ENCODE results near the gene AGER. TPM values are rescaled to one million over a fixed set of nuclear protein-coding genes. Genes with fewer than 3 reads are reported as not detected.
"Not testable (repeated sequence)": the region's sequence is repeated elsewhere in the genome, so short reads cannot be mapped to it uniquely, and the experiment has no call there.

Gene AGER
- total and polyA plus RNA-seq, 2 donors (not counting 3 experiments of a cell fraction or from before 2014, with no cell fraction given) = 5.1 to 18.5 TPM

GRCh38 chr6:32146287-32146686 lies 37.8 kb downstream of the AGER start:
- Histone ChIP-seq H3K27me3 (ENCODE audit: control insufficient read depth in 2 of 2, insufficient read depth in 2 of 2, low read length in 2 of 2) (peaks cover 20 to 29% of the 10 kb centered on the region in 2 experiments), H4K20me1 (replicated peaks; ENCODE audit: control insufficient read depth, extremely low read depth, insufficient read depth, low read length) (no peaks in the 10 kb centered on the region), H3K9ac (replicated peaks; ENCODE audit: extremely low read depth, insufficient read depth, low read length) (no peak overlapping the region), H2AFZ (ENCODE audit: low read depth, low read length) (no peak overlapping the region), H3K4me1 (ENCODE audit: control insufficient read depth, extremely low read depth, insufficient read depth, low read length) (peaks cover 3% of the 10 kb centered on the region), H3K9me3 (replicated peaks; ENCODE audit: control insufficient read depth, insufficient read depth, low read length) (no peaks in the 10 kb centered on the region), H3K4me3 (replicated peaks in 1 of 3; ENCODE audit: insufficient read depth in 1 of 3, low read depth in 1 of 3, low read length in 3 of 3) (no peak overlapping the region), H3K4me2 (ENCODE audit: insufficient read depth, low read length) (no peak overlapping the region), H3K79me2 (ENCODE audit: control insufficient read depth, insufficient read depth, low read length) (no peaks in the 10 kb centered on the region), H3K9me1 (replicated peaks; ENCODE audit: control insufficient read depth, extremely low read depth, insufficient read depth, low read length) (no peaks in the 10 kb centered on the region), H3K36me3 (ENCODE audit: control insufficient read depth in 2 of 2, extremely low read depth in 1 of 2, insufficient read depth in 2 of 2, low read length in 2 of 2) (no peaks in the 10 kb centered on the region), H3K27ac (ENCODE audit: insufficient read depth, low read depth, low read length) (no peak overlapping the region)
- TF ChIP-seq EZH2 (IDR thresholded peaks at IDR 0.05; ENCODE audit: borderline replicate concordance, low read depth, low read length, severe bottlenecking) (no peak), FOS (IDR thresholded peaks at IDR 0.05; ENCODE audit: borderline replicate concordance, insufficient read depth, low read length) (no peak), CTCF (IDR thresholded peaks at IDR 0.05; ENCODE audit: extremely low read depth in 1 of 2, insufficient read depth in 1 of 2, low read depth in 1 of 2, low read length in 2 of 2) (no peak), GATA2 (IDR thresholded peaks at IDR 0.05; ENCODE audit: insufficient read depth, insufficient read length, low read depth, low read length) (no peak), JUN (IDR thresholded peaks at IDR 0.05; ENCODE audit: borderline replicate concordance, insufficient read depth, insufficient read length, low read depth) (no peak), POLR2AphosphoS5 (IDR thresholded peaks at IDR 0.05; ENCODE audit: insufficient read depth, low read depth, low read length) (no peak), MYC (IDR thresholded peaks at IDR 0.05; ENCODE audit: low read depth, low read length) (no peak), POLR2A (IDR thresholded peaks at IDR 0.05; ENCODE audit: low read depth, low read length) (no peak)
- TF ChIP-seq, protein P1, sequence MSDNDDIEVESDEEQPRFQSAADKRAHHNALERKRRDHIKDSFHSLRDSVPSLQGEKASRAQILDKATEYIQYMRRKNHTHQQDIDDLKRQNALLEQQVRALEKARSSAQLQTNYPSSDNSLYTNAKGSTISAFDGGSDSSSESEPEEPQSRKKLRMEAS (IDR thresholded peaks at IDR 0.05; ENCODE audit: insufficient read depth, insufficient read length) = no peak
- no peak for DNase-seq (ENCODE audit: low read depth, low spot score)
- intact Hi-C loops (cut with micrococcal nuclease) (no loop called here), dilution Hi-C loops (cut with MboI; ENCODE audit: extremely low pct_ligation_motif_present, low sequenced_read_pairs) (no loop called here)
- BruUV-seq (replicated peaks) = no TSS peak
- FAIRE-seq = no peak
- CTCF ChIA-PET = no interaction called here
- POLR2A ChIA-PET = no interaction called here

GRCh38 chr6:32144238-32144637 lies 39.8 kb downstream of the AGER start:
- BruUV-seq (replicated peaks); H3K4me2 ChIP-seq (ENCODE audit: insufficient read depth, low read length); H3K4me3 ChIP-seq (replicated peaks in 1 of 3; ENCODE audit: insufficient read depth in 1 of 3, low read depth in 1 of 3, low read length in 3 of 3); H3K9ac ChIP-seq (replicated peaks; ENCODE audit: extremely low read depth, insufficient read depth, low read length); H3K79me2 ChIP-seq (ENCODE audit: control insufficient read depth, insufficient read depth, low read length); H2AFZ ChIP-seq (ENCODE audit: low read depth, low read length); H4K20me1 ChIP-seq (replicated peaks; ENCODE audit: control insufficient read depth, extremely low read depth, insufficient read depth, low read length); H3K36me3 ChIP-seq (ENCODE audit: control insufficient read depth in 2 of 2, extremely low read depth in 1 of 2, insufficient read depth in 2 of 2, low read length in 2 of 2); FAIRE-seq; H3K9me3 ChIP-seq (replicated peaks; ENCODE audit: control insufficient read depth, insufficient read depth, low read length); H3K9me1 ChIP-seq (replicated peaks; ENCODE audit: control insufficient read depth, extremely low read depth, insufficient read depth, low read length); intact Hi-C loops (cut with micrococcal nuclease); H3K4me1 ChIP-seq (ENCODE audit: control insufficient read depth, extremely low read depth, insufficient read depth, low read length); H3K27ac ChIP-seq (ENCODE audit: insufficient read depth, low read depth, low read length); dilution Hi-C loops (cut with MboI; ENCODE audit: extremely low pct_ligation_motif_present, low sequenced_read_pairs); DNase-seq (ENCODE audit: low read depth, low spot score); POLR2A ChIA-PET: not testable (repeated sequence)
- peaks cover 20 to 24% of the 10 kb centered on the region in 2 experiments for H3K27me3 ChIP-seq (ENCODE audit: control insufficient read depth in 2 of 2, insufficient read depth in 2 of 2, low read length in 2 of 2)
- CTCF ChIA-PET = interaction anchor here (0.6 kb wide), 1 partner anchor 337 kb away, joined by 3 read pairs; no protein-coding TSS in a partner anchor

Data from endothelial cell of umbilical vein (primary cell).